Stimulated activated CD4-positive, alpha-beta T cell treated with anti-CD3 and anti-CD28 coated beads, Interleukin-4, amount 100 ng/mL, for 4 hours (primary cell): ENCODE measurements around the gene OR2W3.

ENCODE experiments used
- DNase-seq, 2 experiments: peaks; one replicate each; pipeline ENCODE4 v3.0.0-alpha.2; 2020

The OR2W3 gene

DNA sequence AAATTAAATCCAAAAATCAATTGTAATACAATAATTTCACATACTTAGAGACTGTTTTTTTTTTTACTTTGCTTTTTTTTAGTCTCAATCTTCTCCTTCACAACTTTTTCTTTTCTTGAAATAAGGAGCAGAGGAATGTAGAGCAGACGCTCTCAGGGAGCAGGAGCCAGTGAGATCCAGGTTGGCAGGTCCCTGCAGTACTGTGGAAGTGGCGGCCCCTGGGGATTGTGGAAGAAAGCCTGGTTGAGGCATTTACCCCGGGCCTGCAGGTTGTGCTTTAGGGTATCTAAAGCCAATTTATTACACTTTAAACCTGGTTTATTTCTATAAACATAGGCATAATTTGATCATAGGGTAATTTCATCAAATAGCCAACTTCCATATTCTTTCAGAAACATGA is 28.6 kb downstream of the OR2W3 start:
- no peak for DNase-seq

DNA sequence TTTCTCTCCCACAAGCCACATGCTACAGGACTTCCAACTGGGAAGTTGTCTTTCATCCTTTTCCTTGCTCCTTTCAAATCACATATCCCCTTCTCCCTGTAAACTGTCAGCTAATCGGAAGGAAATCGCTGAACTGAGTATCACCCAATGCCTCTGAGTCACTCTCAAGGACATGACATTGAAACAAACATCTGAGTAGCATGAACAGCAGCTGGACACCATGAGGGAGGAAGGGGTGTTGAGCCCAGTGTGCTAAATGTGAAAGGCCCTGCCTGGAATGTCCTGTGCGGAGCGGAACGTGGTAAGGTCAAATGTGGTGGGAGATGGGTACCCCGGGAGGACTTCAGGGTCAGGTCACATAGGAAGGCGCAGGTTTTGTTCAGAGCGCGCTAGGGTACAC is 29.5 kb downstream of the OR2W3 start, which contains the start of gene OR2AJ1:
OR2AJ1 (plus strand) TSS at position 22 of the 400 bp plus-strand sequence. CDS start 8,880 bp downstream, outside the sequence.
- no peak for DNase-seq

DNA sequence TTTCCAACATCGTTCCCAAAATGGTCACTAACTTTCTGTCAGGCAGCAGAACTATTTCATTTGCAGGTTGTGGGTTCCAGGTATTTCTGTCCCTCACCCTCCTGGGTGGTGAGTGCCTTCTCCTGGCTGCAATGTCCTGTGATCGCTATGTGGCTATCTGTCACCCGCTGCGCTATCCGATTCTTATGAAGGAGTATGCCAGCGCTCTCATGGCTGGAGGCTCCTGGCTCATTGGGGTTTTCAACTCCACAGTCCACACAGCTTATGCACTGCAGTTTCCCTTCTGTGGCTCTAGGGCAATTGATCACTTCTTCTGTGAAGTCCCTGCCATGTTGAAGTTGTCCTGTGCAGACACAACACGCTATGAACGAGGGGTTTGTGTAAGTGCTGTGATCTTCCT is 38.6 kb downstream of the OR2W3 start:
- DNase-seq, result no peak

DNA sequence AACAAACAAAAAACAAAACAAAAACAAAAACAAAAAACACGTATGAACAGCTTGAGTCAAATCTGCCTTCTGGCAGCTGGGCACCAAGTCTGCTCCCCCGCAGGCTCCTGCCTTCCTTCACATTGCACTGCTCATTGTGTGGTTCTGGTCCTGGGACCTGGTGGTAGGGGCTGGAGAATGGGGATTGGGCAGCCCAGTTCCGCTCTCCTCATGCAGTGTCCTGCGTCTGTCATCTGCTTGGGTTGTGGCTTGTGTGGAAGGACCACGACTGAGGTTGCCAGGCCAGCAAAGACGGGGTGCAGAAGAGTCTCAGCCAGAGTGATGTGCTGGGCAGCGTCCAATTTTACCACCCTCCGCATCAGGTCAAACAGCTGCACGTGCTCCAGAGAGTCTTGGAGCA is 40.4 kb downstream of the OR2W3 start:
- DNase-seq, result no peak

DNA sequence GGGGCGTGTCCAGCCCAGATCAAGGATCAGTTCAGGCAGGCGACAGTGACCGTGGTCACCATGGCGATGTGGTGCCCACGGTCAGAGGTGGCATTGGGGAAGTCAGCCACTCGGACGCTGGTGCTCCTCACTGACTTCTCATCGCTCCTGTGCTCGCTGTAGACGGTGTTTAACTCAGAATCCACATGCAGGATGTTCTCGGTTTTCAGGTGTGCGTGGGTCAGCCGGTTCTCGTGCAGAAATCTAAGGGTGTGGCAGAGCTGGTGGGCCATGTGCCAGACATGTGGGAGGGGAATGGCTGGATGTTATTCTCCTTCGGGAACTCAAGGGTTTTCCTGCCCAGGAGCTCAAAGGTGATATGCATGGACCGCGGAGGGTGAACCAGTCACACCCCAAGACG is 41.0 kb downstream of the OR2W3 start:
- no peak for DNase-seq

DNA sequence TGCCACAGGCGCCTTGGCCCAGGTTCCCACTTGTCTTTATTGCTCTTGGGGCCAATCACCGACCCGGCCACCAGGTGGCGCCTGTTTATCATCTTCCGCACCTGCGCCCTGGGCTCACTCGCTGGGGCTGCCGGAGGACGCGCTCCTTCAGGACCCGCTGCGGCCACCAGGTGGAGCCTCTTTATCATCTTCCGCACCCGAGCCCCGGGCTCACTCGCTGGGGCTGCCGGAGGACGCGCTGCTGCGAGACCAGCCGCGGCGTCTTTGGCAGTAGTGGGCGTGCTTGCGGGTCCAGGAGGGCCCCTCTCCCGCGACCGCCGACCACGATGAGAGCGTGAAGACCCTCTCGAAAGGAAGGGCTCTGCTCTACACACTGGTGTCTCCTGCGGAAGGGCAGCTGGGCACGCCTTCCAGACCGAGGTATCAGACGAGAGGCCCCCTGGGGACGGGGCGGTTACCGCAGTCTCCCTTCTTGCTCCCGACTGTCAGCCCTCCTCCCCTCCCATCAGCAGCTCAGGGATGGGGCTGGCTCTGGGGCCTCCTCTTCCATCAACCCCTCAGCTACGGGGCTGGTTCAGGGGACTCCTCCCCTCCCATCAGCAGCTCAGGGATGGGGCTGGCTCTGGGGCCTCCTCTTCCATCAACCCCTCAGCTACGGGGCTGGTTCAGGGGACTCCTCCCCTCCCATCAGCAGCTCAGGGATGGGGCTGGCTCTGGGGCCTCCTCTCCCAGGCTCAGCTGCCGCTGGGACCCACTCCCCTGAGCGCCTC is 41.8 kb downstream of the OR2W3 start:
- peak; percentile 84 to 92 for DNase-seq

DNA sequence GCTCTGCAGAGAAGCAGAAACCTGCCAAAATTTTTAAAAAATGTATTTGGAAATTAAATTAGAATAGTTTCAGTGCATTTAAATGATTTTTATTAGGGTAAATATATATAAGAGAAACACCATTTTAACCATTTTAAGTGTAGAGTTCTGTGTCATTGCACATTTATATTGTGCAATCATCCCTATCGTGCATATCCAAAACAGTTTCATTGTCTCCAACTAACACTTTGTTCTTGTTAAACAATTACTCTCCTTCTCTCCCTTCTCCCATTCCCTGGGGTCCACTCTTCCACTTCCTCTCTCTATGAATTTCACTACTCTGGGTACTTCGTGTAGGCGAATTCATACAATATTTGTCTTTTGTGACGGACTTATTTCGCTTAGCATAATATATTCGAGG is 47.2 kb downstream of the OR2W3 start:
- no peak for DNase-seq
